OCI-LY7 (cell line): ENCODE data around the gene NUTF2. TPM values are rescaled to one million over a fixed set of nuclear protein-coding genes. Genes with fewer than 3 reads are reported as not detected.
A peak's percentile ranks its signal among the peaks of the same experiment; 100 is the strongest.

Source experiments
- BruUV-seq: library from RNA; stranded (reverse); fragments of 400-500 nt; replicated peaks from 2 replicates; lab custom pipeline; 2021; lab: Mats Ljungman, UMichigan
- CTCF ChIA-PET: fragments of 300-600 bp; sonication (Branson Sonifier 250); formaldehyde crosslinking; loops from one replicate; lab custom pipeline; 2022; ENCODE audit warnings: antibody characterized with exemption; ENCODE audit not compliant: unreplicated experiment; lab: Charles Lee
- POLR2A ChIA-PET: fragments of 300-600 bp; sonication (Branson Sonifier 250); formaldehyde crosslinking; loops from one replicate; lab custom pipeline; 2022; ENCODE audit warnings: antibody characterized with exemption; lab: Charles Lee
- DNase-seq: peaks from one replicate; pipeline ENCODE4 v3.0.0-alpha.2; 2015; ENCODE audit warnings: low spot score
- H2AFZ ChIP-seq: fragments of 200-600 bp; sonication (generic), shearing (Covaris generic); 2 replicates; pipeline ENCODE4 v1.6.1; 2014; ENCODE audit warnings: mild to moderate bottlenecking, antibody characterized with exemption, low read length, moderate library complexity
- H3K27ac ChIP-seq: fragments of 200-600 bp; sonication (generic); 2 replicates; pipeline ENCODE4 v1.5.1; 2014; ENCODE audit warnings: mixed run types, low read depth, mild to moderate bottlenecking, moderate library complexity, low read length, inconsistent platforms; ENCODE audit not compliant: poor library complexity, severe bottlenecking
- H3K36me3 ChIP-seq: fragments of 200-600 bp; sonication (generic); 2 replicates; pipeline ENCODE4 v1.6.1; 2014; ENCODE audit warnings: mild to moderate bottlenecking, antibody characterized with exemption, low read length, moderate library complexity, mixed read lengths; ENCODE audit not compliant: insufficient read depth
- H3K4me1 ChIP-seq: fragments of 200-600 bp; sonication (generic); 2 replicates; pipeline ENCODE4 v1.5.1; 2014; ENCODE audit warnings: mild to moderate bottlenecking, low read length; ENCODE audit not compliant: insufficient read depth, poor library complexity, severe bottlenecking
- H3K4me2 ChIP-seq: fragments of 200-600 bp; sonication (generic); 2 replicates; pipeline ENCODE4 v1.6.1; 2014; ENCODE audit warnings: mild to moderate bottlenecking, low read length
- H3K4me3 ChIP-seq: fragments of 200-600 bp; sonication (generic); 2 replicates; pipeline ENCODE4 v1.5.1; 2014; ENCODE audit warnings: mild to moderate bottlenecking, low read depth, low read length; ENCODE audit not compliant: poor library complexity, severe bottlenecking
- H3K79me2 ChIP-seq: fragments of 200-600 bp; sonication (generic); 2 replicates; pipeline ENCODE4 v1.6.1; 2016; ENCODE audit warnings: low read depth, mild to moderate bottlenecking, low read length, moderate library complexity, mixed read lengths; ENCODE audit not compliant: insufficient read depth
- H3K9me2 ChIP-seq: fragments of 200-600 bp; sonication (generic); 2 replicates; pipeline ENCODE4 v1.6.1; 2016; ENCODE audit warnings: mild to moderate bottlenecking, low read length, mixed read lengths; ENCODE audit not compliant: insufficient read depth
- H3K9me3 ChIP-seq: fragments of 200-600 bp; sonication (generic); 2 replicates; pipeline ENCODE4 v1.6.1; 2014; ENCODE audit warnings: mild to moderate bottlenecking, mixed run types, low read length, mixed read lengths
- H4K20me1 ChIP-seq: fragments of 200-600 bp; sonication (generic); 2 replicates; pipeline ENCODE4 v1.6.1; 2014; ENCODE audit warnings: mild to moderate bottlenecking, antibody characterized with exemption, low read length, moderate library complexity, mixed read lengths; ENCODE audit not compliant: insufficient read depth
- CTCF ChIP-seq: fragments of 200-600 bp; sonication (generic); conservative IDR thresholded peaks from 2 replicates; pipeline ENCODE4 v1.5.1; 2014; ENCODE audit warnings: mild to moderate bottlenecking, antibody characterized with exemption, low read length, moderate library complexity, mixed read lengths
- EZH2phosphoT487 ChIP-seq: fragments of 200-600 bp; sonication (generic); IDR thresholded peaks from 2 replicates; pipeline ENCODE4 v1.6.1; 2018; ENCODE audit warnings: low read depth, borderline replicate concordance, mild to moderate bottlenecking, mixed run types, antibody characterized with exemption, low read length, moderate library complexity, mixed read lengths
- intact Hi-C: fragments of 100-400 bp; cut with micrococcal nuclease; formaldehyde crosslinking; loops from one replicate; pipeline ENCODE4 v1.10.0; 2022; ENCODE audit not compliant: unreplicated experiment
- total RNA-seq, 2 experiments: library from RNA; depleted of rRNA in 1 of 2; stranded (reverse); fragments of >200 nt in 1 of 2; shearing (Covaris generic) in 1 of 2; gene quantifications; 2 replicates each; pipeline ENCODE4 v1.2.3, GENCODE V29; 2014 to 2022

The NUTF2 gene
- total RNA-seq, 2 experiments from 2014 or later = 143 to 187 TPM

GRCh38 chr16:67872631-67873434, 26.1 kb downstream of the NUTF2 start, which contains the start of gene EDC4:
TSS of gene EDC4 (plus strand) at chr16:67873052. CDS start at chr16:67873262, 210 bp downstream.
- Histone ChIP-seq H3K9me3 (no peaks in the 10 kb centered on the region), H3K4me3 (peak within 1 kb of the TSS; percentile 95), H4K20me1 (no peaks in the 10 kb centered on the region), H3K79me2 (peaks cover 29% of the 10 kb centered on the region), H3K4me1 (peaks cover 23% of the 10 kb centered on the region), H3K27ac (peak within 1 kb of the TSS; percentile 48), H2AFZ (peak within 1 kb of the TSS; percentile 66; the same call in 1 of the 2 replicates), H3K36me3 (peaks cover 68% of the 10 kb centered on the region), H3K4me2 (peak within 1 kb of the TSS; percentile 83), H3K9me2 (no peaks in the 10 kb centered on the region)
- no peak for TF ChIP-seq EZH2phosphoT487
- no peak for TF ChIP-seq CTCF
- CTCF ChIA-PET = interaction anchor here (0.6 kb wide), 1 partner anchor 25 kb away, joined by 3 read pairs; no protein-coding TSS in a partner anchor
- intact Hi-C loops = loop anchor here (1.0 kb wide), 1 partner anchor 27 kb away; the partner anchor contains the start of gene NUTF2
- POLR2A ChIA-PET = interaction anchor here (0.6 to 1.2 kb wide), 2 partner anchors 10 to 139 kb away, joined by 3 to 4 read pairs; no protein-coding TSS in a partner anchor
- peak; percentile 87 for DNase-seq
- no TSS peak for BruUV-seq

GRCh38 chr16:67873435-67874370, 27.0 kb downstream of the NUTF2 start:
- H2AFZ ChIP-seq = peak overlapping the region; percentile 66; the same call in 1 of the 2 replicates
- H3K9me2 ChIP-seq = no peaks in the 10 kb centered on the region
- TSS peak; percentile 12 for BruUV-seq
- peak overlapping the region; percentile 95 for H3K4me3 ChIP-seq
- intact Hi-C loops = no loop called here
- H3K36me3 ChIP-seq = peaks cover 68% of the 10 kb centered on the region
- no peaks in the 10 kb centered on the region for H4K20me1 ChIP-seq
- H3K27ac ChIP-seq = peak overlapping the region; percentile 48
- H3K9me3 ChIP-seq = no peaks in the 10 kb centered on the region
- peak overlapping the region; percentile 83 for H3K4me2 ChIP-seq
- ChIA-PET CTCF (interaction anchor here (0.6 to 1.3 kb wide), 2 partner anchors 26 to 30 kb away, joined by 3 read pairs; no protein-coding TSS in a partner anchor), POLR2A (interaction anchor here (0.6 to 1.2 kb wide), 4 partner anchors 11 to 138 kb away, joined by 3 to 4 read pairs (median 4); no protein-coding TSS in a partner anchor)
- peaks cover 23% of the 10 kb centered on the region for H3K4me1 ChIP-seq
- peaks cover 29% of the 10 kb centered on the region for H3K79me2 ChIP-seq
- DNase-seq = peak; percentile 20
- TF ChIP-seq EZH2phosphoT487 (no peak), CTCF (no peak)
